Esophagus muscularis mucosa (tissue), 4 donors: ENCODE measurements around the gene TALDO1. TPM values are rescaled to one million over a fixed set of nuclear protein-coding genes. Genes with fewer than 3 reads are reported as not detected.
A peak's percentile ranks its signal among the peaks of the same experiment; 100 is the strongest.

Experiments
- DNase-seq: peaks from one replicate; pipeline ENCODE4 v3.0.0-alpha.2; 2017; ENCODE audit errors: extremely low spot score
- H3K27ac ChIP-seq, 4 donors: fragments of 200-600 bp; sonication (generic); replicated peaks in 1 of 4; 1 replicate in 3 of 4; 2 replicates in 1 of 4; pipeline ENCODE4 v1.5.1; 2016 to 2019; ENCODE audit warnings: mild to moderate bottlenecking in 1 of 4
- H3K27me3 ChIP-seq, 4 donors: fragments of 200-600 bp; sonication (generic); one replicate each; pipeline versions ENCODE4 v1.5.1 to v1.6.0; 2016 to 2019
- H3K36me3 ChIP-seq, 4 donors: fragments of 200-600 bp; sonication (generic); one replicate each; pipeline ENCODE4 v1.5.1; 2016 to 2019
- H3K4me1 ChIP-seq, 4 donors: fragments of 200-600 bp; sonication (generic); one replicate each; pipeline ENCODE4 v1.5.1; 2016 to 2019
- H3K4me3 ChIP-seq, 4 donors: fragments of 200-600 bp; sonication (generic); 1 replicate in 2 of 4; 2 replicates in 2 of 4; pipeline ENCODE4 v1.5.1; 2016 to 2019; ENCODE audit warnings: mild to moderate bottlenecking in 4 of 4, moderate library complexity in 1 of 4
- H3K9me3 ChIP-seq, 4 donors: fragments of 200-600 bp; sonication (generic); 1 replicate in 3 of 4; 2 replicates in 1 of 4; pipeline ENCODE4 v1.5.1; 2016 to 2019
- CTCF ChIP-seq, 3 experiments: fragments of 200-600 bp in 2 of 3; fragments of 450-650 bp in 1 of 3; sonication (generic) in 2 of 3; IDR thresholded peaks; one replicate each; pipeline ENCODE4 v1.5.1; 2017 to 2019; ENCODE audit warnings: antibody characterized with exemption in 3 of 3, mild to moderate bottlenecking in 2 of 3, moderate library complexity in 1 of 3
- EP300 ChIP-seq: sonication (generic); formaldehyde crosslinking; IDR thresholded peaks from one replicate; pipeline ENCODE4 v1.6.1; 2017; ENCODE audit warnings: antibody characterized with exemption
- POLR2A ChIP-seq: fragments of 450-650 bp; IDR thresholded peaks from one replicate; pipeline ENCODE4 v1.6.1; 2017; ENCODE audit warnings: antibody characterized with exemption, moderate library complexity, mild to moderate bottlenecking, low read depth
- POLR2AphosphoS5 ChIP-seq, 2 donors: sonication (generic); formaldehyde crosslinking; IDR thresholded peaks; one replicate each; pipeline ENCODE4 v1.6.1; 2017; ENCODE audit warnings: antibody characterized with exemption in 2 of 2
- WGBS: methylation state at CpG from one replicate; pipeline ENCODE4 v1.1.5; 2018; 5-methylcytosine and 5-hydroxymethylcytosine counted together
- intact Hi-C: fragments of 100-400 bp; cut with DNase I; formaldehyde crosslinking; loops from one replicate; pipeline ENCODE4 v1.15.1; 2023
- total RNA-seq, 4 donors: library from RNA; depleted of rRNA; stranded (reverse); fragments of >200 nt; gene quantifications; one replicate each; pipeline versions ENCODE4 v1.1.0 to v1.2.1, GENCODE V29; 2016

The TALDO1 gene
- total RNA-seq, 4 donors from 2014 or later = 168 to 231 (median 186) TPM

- Histone ChIP-seq H3K9me3 (no peaks in the 10 kb centered on the region), H3K27ac (no peak overlapping the region), H3K36me3 (no peaks in the 10 kb centered on the region), H3K27me3 (peaks cover 10 to 71% (median 46%) of the 10 kb centered on the region in 4 donors), H3K4me3 (peak overlapping the region in 3 of 4 donors; percentile 25 to 45 (median 33)), H3K4me1 (peaks cover 19 to 40% (median 35%) of the 10 kb centered on the region in 4 donors)
- WGBS = 39% methylated on average over 14 of the region's 28 CpGs
- TF ChIP-seq EP300 = no peak
- no peak for TF ChIP-seq POLR2AphosphoS5 (IDR thresholded peaks at IDR 0.05)
- TF ChIP-seq CTCF (IDR thresholded peaks at IDR 0.05) = no peak
- TF ChIP-seq POLR2A = no peak
- DNase-seq = no peak
- intact Hi-C loops = no loop called here
These were observed 26.0 kb upstream of the TALDO1 start for GRCh38 chr11:721247-721740.

GRCh38 chr11:721741-722345 is 25.4 kb upstream of the TALDO1 start:
- Histone ChIP-seq H3K27ac (no peak overlapping the region), H3K27me3 (peaks cover 10 to 76% (median 51%) of the 10 kb centered on the region in 4 donors), H3K36me3 (no peaks in the 10 kb centered on the region), H3K4me1 (peaks cover 23 to 46% (median 40%) of the 10 kb centered on the region in 4 donors), H3K4me3 (peak overlapping the region in 1 of 4 donors; percentile 4), H3K9me3 (no peaks in the 10 kb centered on the region)
- 50% methylated on average over 2 of the region's 33 CpGs for WGBS
- no peak for DNase-seq
- intact Hi-C loops = no loop called here
- TF ChIP-seq CTCF (IDR thresholded peaks at IDR 0.05) = no peak

- intact Hi-C loops = no loop called here
- Histone ChIP-seq H3K9me3 (no peaks in the 10 kb centered on the region), H3K27ac (no peak overlapping the region), H3K27me3 (peaks cover 10 to 81% (median 51%) of the 10 kb centered on the region in 4 donors), H3K36me3 (no peaks in the 10 kb centered on the region), H3K4me3 (peak overlapping the region in 1 of 4 donors; percentile 4), H3K4me1 (peaks cover 23 to 51% (median 44%) of the 10 kb centered on the region in 4 donors)
- TF ChIP-seq EP300 = no peak
- 52% methylated on average over 7 of the region's 20 CpGs for WGBS
- DNase-seq = no peak
These were observed 24.9 kb upstream of the TALDO1 start for GRCh38 chr11:722346-722811.

- WGBS = 60% methylated on average over 3 of the region's 8 CpGs
- no peaks in the 10 kb centered on the region for H3K9me3 ChIP-seq
- peaks cover 31 to 59% (median 53%) of the 10 kb centered on the region in 4 donors for H3K4me1 ChIP-seq
- no peak for DNase-seq
- H3K27me3 ChIP-seq = peaks cover 10 to 89% (median 51%) of the 10 kb centered on the region in 4 donors
- no peak overlapping the region for H3K4me3 ChIP-seq
- intact Hi-C loops = no loop called here
- TF ChIP-seq POLR2A (no peak), EP300 (no peak), CTCF (IDR thresholded peaks at IDR 0.05) (peak; percentile 57 to 68 (median 66)), POLR2AphosphoS5 (IDR thresholded peaks at IDR 0.05) (no peak)
- H3K27ac ChIP-seq = no peak overlapping the region
- no peaks in the 10 kb centered on the region for H3K36me3 ChIP-seq
These were observed 24.0 kb upstream of the TALDO1 start for GRCh38 chr11:723120-723883.

GRCh38 chr11:724049-724777 is 23.1 kb upstream of the TALDO1 start:
- WGBS = 63% methylated on average over 15 of the region's 19 CpGs
- DNase-seq = no peak
- Histone ChIP-seq H3K27ac (no peak overlapping the region), H3K27me3 (peaks cover 10 to 96% (median 51%) of the 10 kb centered on the region in 4 donors), H3K4me1 (peaks cover 33 to 68% (median 62%) of the 10 kb centered on the region in 4 donors), H3K36me3 (no peaks in the 10 kb centered on the region), H3K9me3 (no peaks in the 10 kb centered on the region), H3K4me3 (no peak overlapping the region)
- intact Hi-C loops = no loop called here
- TF ChIP-seq EP300 = no peak
- TF ChIP-seq POLR2AphosphoS5 (IDR thresholded peaks at IDR 0.05) = no peak
- TF ChIP-seq POLR2A = no peak
- no peak for TF ChIP-seq CTCF (IDR thresholded peaks at IDR 0.05)
